Stimulated activated CD4-positive, alpha-beta T cell treated with anti-CD3 and anti-CD28 coated beads, Interleukin-4, amount 100 ng/mL, for 24 hours (primary cell): Measurements from ENCODE around the gene SRP72.

Source experiments
- DNase-seq: peaks from one replicate; pipeline ENCODE4 v3.0.0-alpha.2; 2020

SRP72 gene

DNA sequence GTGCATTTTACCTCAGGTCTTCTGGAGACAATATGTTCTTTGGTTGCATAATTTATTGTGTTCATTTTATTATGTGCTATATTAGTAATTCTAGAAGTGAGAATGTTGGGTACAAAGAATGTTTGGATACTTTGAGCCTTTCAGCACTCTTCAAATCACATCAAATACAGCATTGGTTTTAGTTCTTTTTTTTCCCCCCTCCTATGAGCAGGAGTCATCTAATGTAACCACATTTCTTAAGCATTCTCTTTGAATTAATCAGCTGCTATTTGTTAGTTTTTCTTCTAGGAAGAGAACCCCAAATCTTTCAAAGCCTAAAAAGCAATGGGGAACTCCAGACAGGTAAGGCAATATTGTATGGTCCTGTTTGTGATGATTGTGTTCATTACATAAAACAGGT, 84.9 kb downstream of the SRP72 start:
- DNase-seq: no peak
